SIG-M5 treated with dmso at 0.1 percent for 504 hours (cell line): Measurements from ENCODE around the gene EXOC1.

Experiments used
- DNase-seq: peaks from one replicate; lab custom pipeline; 2025; ENCODE audit not compliant: unreplicated experiment; lab: John Stamatoyannopoulos, UW

EXOC1 gene

DNA sequence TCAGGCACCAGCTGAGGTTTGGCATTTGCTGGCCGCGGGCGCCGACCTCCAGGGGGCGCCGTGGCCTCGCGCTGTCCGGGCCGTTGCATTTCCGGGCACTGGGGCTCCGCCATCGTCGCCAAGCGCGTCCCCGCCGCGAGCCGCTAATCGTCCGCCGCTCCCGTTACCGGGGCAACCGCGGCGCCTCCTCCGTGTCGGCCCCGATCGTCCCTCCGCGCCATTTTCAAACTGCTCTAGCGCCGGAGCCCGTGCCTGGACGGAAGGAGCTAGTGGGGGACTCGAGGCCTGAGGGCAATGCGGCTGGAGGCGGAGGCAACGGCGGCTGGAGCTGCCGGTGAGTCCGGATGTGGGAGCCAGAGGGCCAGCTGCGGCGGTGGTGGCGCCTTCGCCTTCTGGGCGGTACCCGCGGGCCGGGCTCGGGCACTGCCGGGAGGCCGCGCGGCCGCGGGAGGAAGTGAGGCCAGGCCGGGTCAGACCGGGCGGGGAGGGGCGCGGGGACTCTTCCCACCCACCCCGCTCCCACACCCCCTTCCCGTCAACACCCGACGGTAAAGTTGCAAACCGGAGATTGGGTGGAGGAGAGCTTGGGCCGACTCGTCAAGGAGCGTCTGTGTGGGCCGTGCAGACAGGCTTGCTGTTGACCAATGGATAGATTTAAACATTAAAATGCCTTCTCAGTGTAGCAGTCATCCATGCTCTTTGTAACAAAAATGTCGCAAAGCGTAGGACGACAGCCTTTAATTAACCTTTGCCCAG, 95.5 kb downstream of the EXOC1 start, which contains the start of gene CEP135:
Gene CEP135 (plus strand): TSS at position 220 of the 756 bp plus-strand sequence. CDS start 3,186 bp downstream, outside the sequence.
- peak; percentile 75 for DNase-seq

GRCh38 chr4:55949482-55949802, 96.0 kb downstream of the EXOC1 start:
- DNase-seq = no peak

DNA sequence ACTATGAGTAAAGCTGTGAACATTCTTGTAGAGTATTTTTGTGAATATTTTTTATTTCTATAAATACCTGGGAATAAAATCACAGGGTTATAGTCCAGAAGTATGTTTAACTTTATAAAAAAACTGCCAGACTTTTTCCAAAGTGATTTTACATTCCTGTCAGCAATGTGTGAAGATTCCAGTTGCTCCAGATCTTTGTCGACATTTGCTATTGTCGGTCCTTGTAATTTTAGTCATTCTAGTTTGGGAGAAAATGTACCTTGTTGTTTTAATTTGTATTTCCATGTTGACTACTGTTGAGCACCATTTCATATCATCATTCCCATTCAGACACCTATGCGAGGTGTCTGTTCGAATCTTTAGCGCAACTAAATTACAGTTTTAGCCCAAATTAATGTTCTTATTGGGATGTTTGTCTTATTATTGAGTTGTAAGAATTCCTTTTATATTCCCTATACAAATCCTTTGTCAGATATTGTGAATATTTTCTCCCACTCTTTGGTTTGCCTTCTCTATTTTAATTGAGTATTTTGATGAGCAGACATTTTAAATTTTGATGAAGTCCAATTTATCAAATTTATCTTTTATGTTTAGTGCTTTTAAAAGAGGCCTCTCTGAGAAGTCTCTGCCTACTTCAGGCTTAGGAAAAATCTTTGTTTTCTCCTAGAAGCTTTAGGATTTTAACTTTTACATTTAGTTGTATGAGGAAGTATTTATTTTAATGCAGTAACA, 97.9 kb downstream of the EXOC1 start:
- no peak for DNase-seq
